ENCODE measurements around the gene LYPD5.
"Not testable (repeated sequence)": the region's sequence is repeated elsewhere in the genome, so short reads cannot be mapped to it uniquely, and the experiment has no call there.

LYPD5 gene

GRCh38 chr19:43764684-43765083 lies 37.6 kb downstream of the LYPD5 start:
- peak overlapping the region; percentile 27 for H4K12ac ChIP-seq (ENCODE audit: low read depth, low read length)
- H3K36me3 ChIP-seq (ENCODE audit: control insufficient read depth in 1 of 2, insufficient read depth in 2 of 2, low read length in 2 of 2); H3K27me3 ChIP-seq (ENCODE audit: insufficient read depth, low read length); DNase-seq; H2AK5ac ChIP-seq (ENCODE audit: low read length); H3K9ac ChIP-seq (ENCODE audit: low read length); H3K23ac ChIP-seq (ENCODE audit: low read length); H3K4ac ChIP-seq (ENCODE audit: low read depth, low read length); H3K4me3 ChIP-seq (ENCODE audit: low read depth, low read length); H3K9me3 ChIP-seq (ENCODE audit: insufficient read depth, low read depth, low read length); H3K79me2 ChIP-seq (ENCODE audit: control insufficient read depth, insufficient read depth, low read length, poor library complexity): not testable (repeated sequence)
- WGBS (ENCODE audit: extremely low coverage, insufficient coverage, insufficient read length) = no CpG with 5 or more reads among the region's 8 CpGs
- H3K4me1 ChIP-seq (ENCODE audit: control insufficient read depth in 1 of 2, insufficient read depth in 2 of 2, low read length in 2 of 2) = peaks cover 18 to 19% of the 10 kb centered on the region in 2 experiments
- H3K14ac ChIP-seq (ENCODE audit: low read length) = peak overlapping the region; percentile 84
- H2BK120ac ChIP-seq (ENCODE audit: insufficient read depth, low read length, poor library complexity) = peak overlapping the region; percentile 73
- peak overlapping the region; percentile 91 for H2BK5ac ChIP-seq (ENCODE audit: low read depth, low read length, poor library complexity)
- peak overlapping the region; percentile 88 for H2BK12ac ChIP-seq (ENCODE audit: low read length)
- peak overlapping the region; percentile 86 for H4K91ac ChIP-seq (ENCODE audit: low read depth, low read length)
- H3K27ac ChIP-seq (ENCODE audit: low read depth, low read length) = peak overlapping the region; percentile 93
- H3K4me2 ChIP-seq (ENCODE audit: low read length) = peak overlapping the region; percentile 28
- H2AFZ ChIP-seq (ENCODE audit: insufficient read depth, low read length, poor library complexity) = peak overlapping the region; percentile 37
- H3K18ac ChIP-seq (ENCODE audit: low read length) = peak overlapping the region; percentile 73
- peaks cover 18% of the 10 kb centered on the region for H3K79me1 ChIP-seq (ENCODE audit: low read length)
- peak overlapping the region; percentile 89 for H4K8ac ChIP-seq (ENCODE audit: low read depth, low read length)

- H3K4me1 ChIP-seq (ENCODE audit: control insufficient read depth in 1 of 2, insufficient read depth in 2 of 2, low read length in 2 of 2) = peaks cover 20 to 21% of the 10 kb centered on the region in 2 experiments
- peak overlapping the region; percentile 56 for H2BK120ac ChIP-seq (ENCODE audit: insufficient read depth, low read length, poor library complexity)
- H3K27ac ChIP-seq (ENCODE audit: low read depth, low read length) = no peak overlapping the region
- H4K12ac ChIP-seq (ENCODE audit: low read depth, low read length) = no peak overlapping the region
- H3K4ac ChIP-seq (ENCODE audit: low read depth, low read length) = no peak overlapping the region
- H3K23ac ChIP-seq (ENCODE audit: low read length) = no peak overlapping the region
- DNase-seq = peak; percentile 35 to 58
- H2AFZ ChIP-seq (ENCODE audit: insufficient read depth, low read length, poor library complexity) = no peak overlapping the region
- peak overlapping the region; percentile 27 for H3K14ac ChIP-seq (ENCODE audit: low read length)
- H3K18ac ChIP-seq (ENCODE audit: low read length) = no peak overlapping the region
- H4K8ac ChIP-seq (ENCODE audit: low read depth, low read length) = no peak overlapping the region
- peak overlapping the region; percentile 57 for H2AK5ac ChIP-seq (ENCODE audit: low read length)
- H3K4me2 ChIP-seq (ENCODE audit: low read length) = no peak overlapping the region
- peak overlapping the region; percentile 89 for H2BK12ac ChIP-seq (ENCODE audit: low read length)
- no CpG with 5 or more reads among the region's 3 CpGs for WGBS (ENCODE audit: extremely low coverage, insufficient coverage, insufficient read length)
- no peak overlapping the region for H2BK5ac ChIP-seq (ENCODE audit: low read depth, low read length, poor library complexity)
- H3K79me2 ChIP-seq (ENCODE audit: control insufficient read depth, insufficient read depth, low read length, poor library complexity) = peaks cover 2% of the 10 kb centered on the region
- no peaks in the 10 kb centered on the region for H3K36me3 ChIP-seq (ENCODE audit: control insufficient read depth in 1 of 2, insufficient read depth in 2 of 2, low read length in 2 of 2)
- no peaks in the 10 kb centered on the region for H3K9me3 ChIP-seq (ENCODE audit: insufficient read depth, low read depth, low read length)
- H3K9ac ChIP-seq (ENCODE audit: low read length) = no peak overlapping the region
- H4K91ac ChIP-seq (ENCODE audit: low read depth, low read length) = peak overlapping the region; percentile 59
- no peak overlapping the region for H3K4me3 ChIP-seq (ENCODE audit: low read depth, low read length)
- H3K27me3 ChIP-seq (ENCODE audit: insufficient read depth, low read length) = no peaks in the 10 kb centered on the region
- peaks cover 21% of the 10 kb centered on the region for H3K79me1 ChIP-seq (ENCODE audit: low read length)
Observed at GRCh38 chr19:43763473-43763939, 38.7 kb downstream of the LYPD5 start.

GRCh38 chr19:43762814-43763213 lies 39.4 kb downstream of the LYPD5 start:
- Histone ChIP-seq H4K8ac (ENCODE audit: low read depth, low read length) (no peak overlapping the region), H3K27ac (ENCODE audit: low read depth, low read length) (no peak overlapping the region), H3K27me3 (ENCODE audit: insufficient read depth, low read length) (no peaks in the 10 kb centered on the region), H3K9me3 (ENCODE audit: insufficient read depth, low read depth, low read length) (no peaks in the 10 kb centered on the region), H2BK120ac (ENCODE audit: insufficient read depth, low read length, poor library complexity) (no peak overlapping the region), H4K91ac (ENCODE audit: low read depth, low read length) (no peak overlapping the region), H2BK5ac (ENCODE audit: low read depth, low read length, poor library complexity) (no peak overlapping the region), H3K14ac (ENCODE audit: low read length) (no peak overlapping the region), H3K4me1 (ENCODE audit: control insufficient read depth in 1 of 2, insufficient read depth in 2 of 2, low read length in 2 of 2) (peaks cover 20 to 21% of the 10 kb centered on the region in 2 experiments), H2BK12ac (ENCODE audit: low read length) (no peak overlapping the region), H3K18ac (ENCODE audit: low read length) (no peak overlapping the region), H2AK5ac (ENCODE audit: low read length) (no peak overlapping the region), H3K4me2 (ENCODE audit: low read length) (no peak overlapping the region), H3K23ac (ENCODE audit: low read length) (no peak overlapping the region), H3K79me2 (ENCODE audit: control insufficient read depth, insufficient read depth, low read length, poor library complexity) (peaks cover 2% of the 10 kb centered on the region), H3K79me1 (ENCODE audit: low read length) (peaks cover 21% of the 10 kb centered on the region), H4K12ac (ENCODE audit: low read depth, low read length) (no peak overlapping the region), H3K4me3 (ENCODE audit: low read depth, low read length) (no peak overlapping the region), H3K36me3 (ENCODE audit: control insufficient read depth in 1 of 2, insufficient read depth in 2 of 2, low read length in 2 of 2) (no peaks in the 10 kb centered on the region), H3K4ac (ENCODE audit: low read depth, low read length) (no peak overlapping the region), H2AFZ (ENCODE audit: insufficient read depth, low read length, poor library complexity) (no peak overlapping the region), H3K9ac (ENCODE audit: low read length) (no peak overlapping the region)
- DNase-seq = no peak
- no CpG with 5 or more reads among the region's 3 CpGs for WGBS (ENCODE audit: extremely low coverage, insufficient coverage, insufficient read length)

GRCh38 chr19:43760941-43761340 lies 41.3 kb downstream of the LYPD5 start:
- Histone ChIP-seq H3K4ac (ENCODE audit: low read depth, low read length) (peak overlapping the region; percentile 65), H3K14ac (ENCODE audit: low read length) (no peak overlapping the region), H2BK120ac (ENCODE audit: insufficient read depth, low read length, poor library complexity) (no peak overlapping the region), H3K4me3 (ENCODE audit: low read depth, low read length) (no peak overlapping the region), H2BK5ac (ENCODE audit: low read depth, low read length, poor library complexity) (peak overlapping the region; percentile 18), H4K91ac (ENCODE audit: low read depth, low read length) (peak overlapping the region; percentile 60), H3K27ac (ENCODE audit: low read depth, low read length) (no peak overlapping the region), H2BK12ac (ENCODE audit: low read length) (peak overlapping the region; percentile 57), H3K4me1 (ENCODE audit: control insufficient read depth in 1 of 2, insufficient read depth in 2 of 2, low read length in 2 of 2) (peaks cover 12 to 20% of the 10 kb centered on the region in 2 experiments), H3K23ac (ENCODE audit: low read length) (no peak overlapping the region), H2AFZ (ENCODE audit: insufficient read depth, low read length, poor library complexity) (no peak overlapping the region), H3K9me3 (ENCODE audit: insufficient read depth, low read depth, low read length) (no peaks in the 10 kb centered on the region), H3K27me3 (ENCODE audit: insufficient read depth, low read length) (no peaks in the 10 kb centered on the region), H4K12ac (ENCODE audit: low read depth, low read length) (no peak overlapping the region), H3K79me2 (ENCODE audit: control insufficient read depth, insufficient read depth, low read length, poor library complexity) (peaks cover 2% of the 10 kb centered on the region), H3K79me1 (ENCODE audit: low read length) (peaks cover 22% of the 10 kb centered on the region), H3K36me3 (ENCODE audit: control insufficient read depth in 1 of 2, insufficient read depth in 2 of 2, low read length in 2 of 2) (no peaks in the 10 kb centered on the region), H3K4me2 (ENCODE audit: low read length) (no peak overlapping the region), H3K18ac (ENCODE audit: low read length) (no peak overlapping the region), H2AK5ac (ENCODE audit: low read length) (no peak overlapping the region), H4K8ac (ENCODE audit: low read depth, low read length) (no peak overlapping the region), H3K9ac (ENCODE audit: low read length) (no peak overlapping the region)
- no peak for DNase-seq
- WGBS (ENCODE audit: extremely low coverage, insufficient coverage, insufficient read length) = no CpG with 5 or more reads among the region's 4 CpGs

Data from trophoblast cell (in vitro differentiated cells and primary cell).